CD4-positive, alpha-beta T cell treated with Interleukin-15 for 1 hour (primary cell): ENCODE measurements around the gene ZDHHC18.
A peak's percentile ranks its signal among the peaks of the same experiment; 100 is the strongest.
"Not testable (repeated sequence)": the region's sequence is repeated elsewhere in the genome, so short reads cannot be mapped to it uniquely, and the experiment has no call there.

Experiments used
- DNase-seq: peaks from one replicate; pipeline ENCODE4 v3.0.0-alpha.2; 2020

Gene ZDHHC18

GRCh38 chr1:26833432-26834405 lies 7.2 kb downstream of the ZDHHC18 start:
- peak; percentile 96 for DNase-seq

GRCh38 chr1:26837665-26838064 lies 11.2 kb downstream of the ZDHHC18 start:
- not testable (repeated sequence) for DNase-seq

DNA sequence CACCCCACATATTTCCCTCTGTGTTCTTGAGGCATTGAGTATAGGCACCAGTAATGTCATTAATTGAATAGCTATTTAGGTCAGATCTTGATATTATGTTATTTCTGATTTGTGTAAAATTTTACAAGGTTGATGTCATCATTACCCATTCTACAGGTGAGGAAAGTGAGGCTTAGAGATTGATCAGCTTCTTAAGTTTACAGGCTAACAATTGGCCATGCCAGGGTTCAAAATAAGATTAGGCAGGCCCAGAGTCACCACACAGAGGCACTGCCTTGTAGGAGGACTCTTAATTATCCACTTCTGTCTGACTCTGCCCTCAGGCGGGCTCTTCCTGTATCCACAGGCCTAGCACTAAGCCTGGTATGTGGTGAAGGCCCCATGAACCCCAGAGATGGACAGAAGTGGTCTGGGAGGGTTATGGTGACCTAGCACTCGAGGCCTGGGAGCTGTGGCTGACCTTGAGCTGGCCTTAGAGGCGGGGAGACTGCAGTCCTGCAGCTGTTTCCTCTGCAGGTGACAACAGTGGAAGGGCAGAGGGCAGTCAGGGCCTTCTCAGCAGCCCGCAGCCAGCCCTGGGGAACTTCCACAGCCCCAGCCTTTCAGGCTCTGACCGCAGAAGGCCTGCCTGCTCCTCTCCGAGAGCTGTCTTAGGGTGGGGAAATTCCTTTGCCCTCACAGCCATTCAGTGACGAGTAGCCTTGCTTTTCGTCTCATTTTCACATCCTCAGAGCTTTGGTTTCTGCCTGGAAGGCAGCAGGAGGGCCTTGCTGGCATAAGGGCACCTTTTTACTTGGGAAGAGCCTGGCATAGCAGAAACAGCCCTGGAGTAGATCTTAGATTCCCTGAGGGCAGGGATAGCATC lies 12.2 kb downstream of the ZDHHC18 start:
- DNase-seq: peak; percentile 62

DNA sequence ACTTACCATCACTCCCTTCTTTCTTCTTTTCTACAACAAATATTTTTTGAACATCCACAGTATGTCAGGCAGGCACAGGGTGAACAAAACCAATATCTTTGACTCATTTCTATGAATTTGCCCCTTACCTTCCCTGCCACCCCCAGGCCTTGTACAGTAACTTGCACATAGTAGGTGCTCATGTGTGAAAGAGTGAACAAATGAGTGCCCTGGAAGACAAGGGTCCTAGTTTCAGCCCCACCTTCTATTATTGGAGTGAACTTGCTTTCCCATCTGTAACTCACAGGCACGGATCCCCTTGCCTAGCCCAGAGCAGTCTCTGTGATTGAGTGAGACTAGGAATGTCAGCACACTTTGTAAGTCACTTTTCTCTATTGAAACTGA lies 12.8 kb downstream of the ZDHHC18 start:
- no peak for DNase-seq

DNA sequence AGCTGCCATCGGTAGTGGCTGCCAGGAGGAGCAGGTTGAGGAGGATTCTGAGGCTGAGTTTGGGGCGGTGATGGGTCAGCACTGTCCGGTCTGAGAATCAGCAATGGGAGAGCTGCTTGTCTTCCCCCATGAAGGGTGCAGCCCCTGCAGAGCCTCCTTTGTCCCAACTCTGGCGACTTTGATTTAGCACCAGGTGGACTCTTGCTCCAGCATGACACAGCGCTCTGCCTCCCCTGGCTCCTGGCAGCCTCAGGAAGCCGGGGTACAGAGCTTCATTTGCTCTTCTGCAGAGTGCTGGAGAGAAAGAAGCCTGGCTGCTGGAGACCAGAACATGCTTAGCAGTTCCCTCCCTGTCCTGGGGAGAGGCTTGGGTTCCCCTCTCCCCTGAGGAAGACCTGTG lies 13.3 kb downstream of the ZDHHC18 start:
- no peak for DNase-seq

- DNase-seq: no peak
Observed at GRCh38 chr1:26844424-26845196, 18.1 kb downstream of the ZDHHC18 start.

GRCh38 chr1:26847826-26848225 lies 21.3 kb downstream of the ZDHHC18 start:
- DNase-seq: not testable (repeated sequence)

- no peak for DNase-seq
Observed at GRCh38 chr1:26848499-26848898, 22.0 kb downstream of the ZDHHC18 start.

- no peak for DNase-seq
Observed at GRCh38 chr1:26848941-26849774, 22.7 kb downstream of the ZDHHC18 start.

DNA sequence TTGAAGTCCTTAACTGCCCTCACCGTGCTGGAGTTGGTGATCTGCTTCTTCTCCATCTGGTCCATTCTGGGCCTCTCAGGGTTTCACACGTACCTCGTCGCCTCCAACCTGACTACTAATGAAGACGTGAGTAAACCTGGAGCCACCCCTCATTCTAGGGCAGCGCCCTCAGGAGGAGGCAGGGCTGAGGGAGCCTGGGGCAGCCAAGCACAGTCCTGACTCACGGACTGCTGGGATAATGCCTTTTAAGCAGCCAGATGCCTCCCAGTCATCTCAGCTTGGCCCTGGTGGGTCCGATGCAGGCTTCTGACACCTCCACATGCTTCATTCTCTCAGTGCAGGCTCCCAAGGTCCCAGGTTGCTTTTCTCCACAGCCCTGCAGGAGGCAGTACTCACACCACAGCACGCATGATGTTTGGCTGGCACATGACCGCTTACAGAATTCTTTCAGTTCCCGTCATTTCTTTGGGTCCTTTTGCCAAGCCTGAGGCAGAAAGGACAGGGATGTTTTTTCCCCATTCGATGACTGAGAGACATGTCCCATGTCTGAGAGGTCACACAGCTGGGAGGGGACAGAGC lies 24.7 kb downstream of the ZDHHC18 start:
- no peak for DNase-seq

DNA sequence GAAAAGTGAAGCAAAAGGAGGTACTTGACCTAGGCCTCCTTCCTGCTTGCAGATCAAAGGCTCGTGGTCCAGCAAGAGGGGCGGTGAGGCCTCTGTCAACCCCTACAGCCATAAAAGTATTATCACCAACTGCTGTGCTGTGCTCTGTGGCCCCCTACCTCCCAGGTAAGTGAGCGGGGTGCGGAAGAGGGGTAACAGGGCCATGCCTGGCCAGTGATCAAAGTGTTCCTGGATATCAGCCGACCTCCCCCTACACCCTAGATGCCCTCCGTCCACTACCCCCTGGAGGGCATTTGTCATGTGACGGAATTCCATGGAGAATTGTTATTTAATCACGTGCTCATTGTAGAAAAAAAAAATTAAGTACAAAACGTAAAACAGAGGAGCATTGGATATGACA lies 26.2 kb downstream of the ZDHHC18 start:
- no peak for DNase-seq

DNA sequence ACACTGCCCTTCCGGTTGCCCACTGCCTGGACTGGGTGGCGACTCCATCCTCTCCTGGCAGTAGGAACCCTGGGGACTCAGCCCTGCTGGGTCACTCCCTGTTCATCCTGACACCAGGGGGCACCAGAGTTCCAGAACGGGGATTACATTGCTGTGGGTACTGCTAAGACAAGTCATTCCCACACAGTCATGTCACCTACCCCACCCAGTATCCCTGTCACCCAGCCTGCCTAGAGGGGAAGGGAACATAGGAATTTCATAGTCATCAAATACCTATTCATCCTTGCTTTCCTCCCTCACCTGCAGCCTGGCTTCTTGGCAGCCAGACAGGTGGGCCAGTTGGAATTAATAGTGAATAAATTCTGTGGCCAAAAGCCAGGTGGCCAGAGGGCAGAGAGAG lies 26.7 kb downstream of the ZDHHC18 start:
- peak; percentile 76 for DNase-seq

DNA sequence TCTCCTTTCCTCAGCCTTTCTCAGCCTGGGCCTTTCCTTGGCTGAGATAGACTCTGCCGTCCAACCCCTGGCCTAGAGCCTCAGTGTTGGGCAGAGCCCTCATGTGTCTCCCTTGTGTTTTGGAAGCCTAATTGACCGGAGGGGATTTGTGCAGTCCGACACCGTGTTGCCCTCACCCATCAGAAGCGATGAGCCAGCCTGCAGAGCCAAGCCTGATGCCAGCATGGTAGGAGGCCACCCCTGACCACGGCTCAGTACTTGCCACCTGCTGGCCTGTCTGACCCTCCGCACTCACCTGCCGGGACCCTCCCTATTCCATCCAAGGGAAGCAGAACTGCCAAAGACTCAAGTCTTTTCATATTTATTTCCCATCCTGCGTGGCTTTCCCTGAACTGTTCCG lies 27.1 kb downstream of the ZDHHC18 start:
- DNase-seq: no peak

- no peak for DNase-seq
Observed at GRCh38 chr1:26854906-26855305, 28.4 kb downstream of the ZDHHC18 start.

GRCh38 chr1:26855636-26856035 lies 29.1 kb downstream of the ZDHHC18 start:
- no peak for DNase-seq

DNA sequence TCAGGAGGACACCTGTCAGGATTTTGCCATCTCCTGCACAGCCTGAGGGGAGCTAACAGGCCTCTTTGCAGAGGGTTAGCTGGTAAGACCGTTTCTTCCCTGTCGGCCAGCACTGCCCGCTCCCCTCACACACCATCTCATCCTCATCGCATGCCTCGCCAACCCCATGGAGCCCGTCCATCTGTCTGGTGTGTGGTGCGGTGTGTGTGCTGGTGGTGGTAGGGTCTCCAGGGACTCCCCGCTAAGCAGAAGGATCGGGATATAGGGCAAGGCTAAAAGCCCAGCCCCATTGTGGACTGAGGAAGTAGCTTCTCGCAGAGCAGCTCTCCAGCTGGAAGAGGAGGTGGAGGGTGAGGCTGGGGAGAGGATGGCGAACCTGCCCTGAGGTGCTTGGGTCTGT lies 29.7 kb downstream of the ZDHHC18 start:
- no peak for DNase-seq

DNA sequence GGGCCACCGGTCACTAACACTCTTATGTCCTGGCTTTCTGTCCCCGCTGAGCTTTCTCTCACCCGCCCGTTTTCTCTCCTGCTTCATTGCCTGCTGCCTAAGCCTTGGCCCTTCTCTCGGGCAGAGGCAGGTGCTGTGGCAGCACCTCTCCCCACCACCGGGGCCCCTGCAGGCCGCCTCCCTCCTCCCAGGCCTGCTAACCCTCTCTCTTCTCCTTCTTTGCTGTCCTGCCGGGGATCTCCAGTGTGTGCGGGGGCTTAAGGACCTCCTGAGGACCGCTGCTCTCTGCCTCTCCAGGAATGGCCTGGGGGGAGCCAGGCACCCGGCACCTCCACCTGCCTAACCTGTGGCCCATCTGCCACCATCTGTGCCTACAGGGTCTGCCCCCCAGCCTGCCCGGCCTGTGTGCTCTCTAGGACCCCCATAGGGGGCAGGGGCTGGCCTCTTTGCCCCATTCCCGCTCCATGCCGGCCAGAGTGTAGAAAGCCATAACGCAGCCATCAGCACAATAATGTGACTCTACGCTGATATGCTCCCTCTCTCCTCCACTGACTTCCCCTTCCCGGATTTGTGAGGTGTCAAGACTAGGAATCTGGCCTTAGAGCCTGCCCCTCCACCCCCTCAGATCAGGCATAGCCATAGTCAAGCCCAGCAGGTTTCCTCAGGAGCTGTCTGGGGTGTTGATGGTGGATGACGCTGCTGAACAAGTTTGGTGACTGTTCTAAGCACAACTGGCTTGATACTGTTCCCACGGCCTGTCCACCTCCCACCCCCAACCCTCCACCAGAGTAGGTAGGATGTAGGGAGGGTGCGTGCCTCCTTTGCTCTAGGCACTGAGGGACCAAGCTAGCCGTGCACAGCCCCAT lies 30.3 kb downstream of the ZDHHC18 start:
- DNase-seq: no peak

GRCh38 chr1:26857473-26858060 lies 31.1 kb downstream of the ZDHHC18 start:
- DNase-seq: no peak

DNA sequence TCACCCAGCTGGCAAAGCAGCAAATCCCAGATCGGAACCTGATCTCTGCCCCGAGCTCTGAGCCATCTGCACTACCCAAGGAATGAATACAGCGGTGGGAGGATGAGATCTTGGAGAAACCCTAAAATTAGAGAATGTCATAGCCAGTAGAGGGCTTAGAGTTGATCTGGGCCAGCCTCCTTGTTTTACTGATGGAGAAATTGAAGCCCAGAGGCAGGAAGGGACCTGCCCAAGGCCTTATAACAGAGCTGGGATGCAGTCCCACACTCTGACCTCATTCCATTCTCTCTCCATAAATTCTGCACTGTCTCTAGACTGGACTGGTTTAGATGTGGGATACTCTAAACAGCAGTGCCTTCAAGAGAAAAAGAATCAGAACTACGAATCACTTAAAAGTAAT lies 31.7 kb downstream of the ZDHHC18 start:
- no peak for DNase-seq
